Activated CD8-positive, alpha-beta memory T cell treated with anti-CD3 and anti-CD28 coated beads for 36 hours (primary cell): ENCODE data around the gene FAM13C. TPM values are rescaled to one million over a fixed set of nuclear protein-coding genes. Genes with fewer than 3 reads are reported as not detected.

ENCODE experiments used
- CTCF ChIA-PET: fragments of 350-600 bp; sonication (Branson Sonifier 250); formaldehyde crosslinking; loops from one replicate; lab custom pipeline; 2021; ENCODE audit warnings: antibody characterized with exemption; lab: Charles Lee
- POLR2A ChIA-PET: fragments of 350-600 bp; sonication (Branson Sonifier 250); formaldehyde crosslinking; loops from one replicate; lab custom pipeline; 2021; ENCODE audit warnings: antibody characterized with exemption; lab: Charles Lee
- total RNA-seq, 2 experiments: library from RNA; stranded (reverse); gene quantifications; one replicate each; pipeline ENCODE4 v1.2.3, GENCODE V29; 2021

Gene FAM13C
- total RNA-seq, 2 experiments from 2014 or later, result not detected

- CTCF ChIA-PET, result no interaction called here
- POLR2A ChIA-PET, result no interaction called here
Measured at GRCh38 chr10:59323036-59323459, 39.3 kb downstream of the FAM13C start.

- CTCF ChIA-PET, result no interaction called here
- POLR2A ChIA-PET, result no interaction called here
Measured at GRCh38 chr10:59322131-59322530, 40.2 kb downstream of the FAM13C start.

- ChIA-PET POLR2A (interaction anchor here (0.6 kb wide), 1 partner anchor 982 kb away, joined by 3 read pairs; no protein-coding TSS in a partner anchor), CTCF (no interaction called here)
Measured at GRCh38 chr10:59320355-59320754, 42.0 kb downstream of the FAM13C start.

- POLR2A ChIA-PET, result interaction anchor here (0.6 kb wide), 1 partner anchor 983 kb away, joined by 3 read pairs; no protein-coding TSS in a partner anchor
- CTCF ChIA-PET, result no interaction called here
Measured at GRCh38 chr10:59319854-59320253, 42.5 kb downstream of the FAM13C start.

- POLR2A ChIA-PET, result no interaction called here
- CTCF ChIA-PET, result no interaction called here
Measured at GRCh38 chr10:59317066-59317465, 45.3 kb downstream of the FAM13C start.

GRCh38 chr10:59315465-59315864, 46.9 kb downstream of the FAM13C start:
- ChIA-PET CTCF (no interaction called here), POLR2A (no interaction called here)

- POLR2A ChIA-PET, result no interaction called here
- CTCF ChIA-PET, result no interaction called here
Measured at GRCh38 chr10:59314268-59314667, 48.1 kb downstream of the FAM13C start.

- CTCF ChIA-PET, result no interaction called here
Measured at GRCh38 chr10:59312247-59312646, 50.1 kb downstream of the FAM13C start.

GRCh38 chr10:59311025-59311424, 51.3 kb downstream of the FAM13C start:
- ChIA-PET POLR2A (no interaction called here), CTCF (no interaction called here)

More at GRCh38 chr10:59312247-59312646, 50.1 kb downstream of the FAM13C start:
- POLR2A ChIA-PET, result no interaction called here

GRCh38 chr10:59310324-59310914, 51.9 kb downstream of the FAM13C start:
- ChIA-PET CTCF (no interaction called here), POLR2A (no interaction called here)

GRCh38 chr10:59304521-59305097, 57.7 kb downstream of the FAM13C start:
- ChIA-PET CTCF (interaction anchor here (0.6 kb wide), 1 partner anchor 376 kb away, joined by 3 read pairs; no protein-coding TSS in a partner anchor), POLR2A (no interaction called here)

GRCh38 chr10:59303018-59303417, 59.3 kb downstream of the FAM13C start:
- POLR2A ChIA-PET, result no interaction called here
- CTCF ChIA-PET, result no interaction called here

- ChIA-PET CTCF (no interaction called here), POLR2A (no interaction called here)
Measured at GRCh38 chr10:59302381-59302780, 60.0 kb downstream of the FAM13C start.

GRCh38 chr10:59301067-59301754, 61.1 kb downstream of the FAM13C start:
- POLR2A ChIA-PET, result no interaction called here
- CTCF ChIA-PET, result no interaction called here

GRCh38 chr10:59300386-59300785, 62.0 kb downstream of the FAM13C start:
- ChIA-PET POLR2A (no interaction called here), CTCF (no interaction called here)

GRCh38 chr10:59299933-59300332, 62.4 kb downstream of the FAM13C start:
- ChIA-PET CTCF (no interaction called here), POLR2A (no interaction called here)

GRCh38 chr10:59290448-59290847, 71.9 kb downstream of the FAM13C start:
- POLR2A ChIA-PET, result no interaction called here
- CTCF ChIA-PET, result no interaction called here

GRCh38 chr10:59289853-59290252, 72.5 kb downstream of the FAM13C start:
- ChIA-PET POLR2A (no interaction called here), CTCF (no interaction called here)

GRCh38 chr10:59287587-59288255, 74.6 kb downstream of the FAM13C start:
- ChIA-PET POLR2A (no interaction called here), CTCF (no interaction called here)

- ChIA-PET POLR2A (no interaction called here), CTCF (no interaction called here)
Measured at GRCh38 chr10:59285848-59286247, 76.5 kb downstream of the FAM13C start.
